Measurements from ENCODE around the gene MEF2B. TPM values are rescaled to one million over a fixed set of nuclear protein-coding genes. Genes with fewer than 3 reads are reported as not detected.
"Not testable (repeated sequence)": the region's sequence is repeated elsewhere in the genome, so short reads cannot be mapped to it uniquely, and the experiment has no call there.

MEF2B gene
- total RNA-seq, 1 donor from 2014 or later: not detected

DNA sequence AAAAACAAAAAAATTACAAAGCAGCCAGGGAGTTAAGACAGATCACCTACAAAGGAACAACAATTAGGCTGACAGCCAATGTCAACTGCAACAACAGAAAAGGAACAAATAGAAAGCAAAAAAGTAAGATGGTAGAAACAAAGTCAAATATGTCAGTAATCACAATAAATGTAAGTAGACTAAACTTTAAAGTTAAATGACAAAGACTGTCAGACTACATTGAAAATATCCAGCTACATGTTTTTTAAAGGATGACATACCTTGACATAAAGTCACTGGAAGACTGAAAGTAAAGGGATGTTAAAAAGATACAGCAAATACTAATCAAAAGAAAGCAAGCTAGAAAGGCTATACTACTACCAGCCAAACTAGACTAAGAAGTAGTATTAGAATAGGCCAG, 46.7 kb downstream of the MEF2B start:
- DNase-seq: no peak

DNA sequence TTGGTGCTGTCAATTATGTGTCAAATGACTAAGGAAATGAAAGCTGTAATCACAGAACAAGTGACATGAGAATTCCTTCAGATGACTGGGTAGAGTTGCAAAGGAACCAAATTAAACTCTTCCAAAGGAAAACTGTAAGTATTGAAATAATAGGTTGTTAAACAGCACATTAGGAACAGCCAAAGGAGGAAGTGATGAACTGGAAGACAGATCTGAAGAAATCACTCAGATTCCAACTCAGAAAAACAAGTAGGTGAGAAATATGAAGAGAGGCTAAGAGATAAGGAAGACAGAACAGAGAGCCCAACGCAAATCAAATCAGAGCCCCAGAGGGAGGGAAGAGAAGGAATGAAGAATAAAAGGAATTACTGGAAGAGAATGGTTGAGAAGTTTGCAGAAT, 47.2 kb downstream of the MEF2B start:
- no peak for DNase-seq

DNA sequence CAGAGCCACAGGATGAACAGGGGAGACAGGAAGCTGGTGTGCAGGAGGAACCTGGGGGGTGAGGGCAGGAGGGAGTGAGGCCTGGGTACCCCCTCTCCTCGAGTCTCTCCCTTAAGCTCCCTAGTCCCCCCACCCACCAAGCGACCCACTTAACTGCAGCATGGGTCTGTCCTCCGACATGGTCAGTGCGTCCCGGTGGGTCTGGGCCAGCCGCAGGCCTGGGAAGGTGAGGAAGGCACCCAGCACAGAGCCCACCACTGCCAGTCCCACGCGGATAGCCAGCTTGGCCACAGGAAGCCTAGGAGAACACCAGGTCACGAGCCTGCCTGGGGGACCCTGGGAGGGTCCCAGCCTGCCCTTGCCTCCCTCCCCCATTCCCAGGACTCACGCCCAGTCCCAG, 48.7 kb downstream of the MEF2B start:
- no peak for DNase-seq

- peak; percentile 77 for DNase-seq
These were observed 49.5 kb downstream of the MEF2B start for GRCh38 chr19:19120308-19121231.

DNA sequence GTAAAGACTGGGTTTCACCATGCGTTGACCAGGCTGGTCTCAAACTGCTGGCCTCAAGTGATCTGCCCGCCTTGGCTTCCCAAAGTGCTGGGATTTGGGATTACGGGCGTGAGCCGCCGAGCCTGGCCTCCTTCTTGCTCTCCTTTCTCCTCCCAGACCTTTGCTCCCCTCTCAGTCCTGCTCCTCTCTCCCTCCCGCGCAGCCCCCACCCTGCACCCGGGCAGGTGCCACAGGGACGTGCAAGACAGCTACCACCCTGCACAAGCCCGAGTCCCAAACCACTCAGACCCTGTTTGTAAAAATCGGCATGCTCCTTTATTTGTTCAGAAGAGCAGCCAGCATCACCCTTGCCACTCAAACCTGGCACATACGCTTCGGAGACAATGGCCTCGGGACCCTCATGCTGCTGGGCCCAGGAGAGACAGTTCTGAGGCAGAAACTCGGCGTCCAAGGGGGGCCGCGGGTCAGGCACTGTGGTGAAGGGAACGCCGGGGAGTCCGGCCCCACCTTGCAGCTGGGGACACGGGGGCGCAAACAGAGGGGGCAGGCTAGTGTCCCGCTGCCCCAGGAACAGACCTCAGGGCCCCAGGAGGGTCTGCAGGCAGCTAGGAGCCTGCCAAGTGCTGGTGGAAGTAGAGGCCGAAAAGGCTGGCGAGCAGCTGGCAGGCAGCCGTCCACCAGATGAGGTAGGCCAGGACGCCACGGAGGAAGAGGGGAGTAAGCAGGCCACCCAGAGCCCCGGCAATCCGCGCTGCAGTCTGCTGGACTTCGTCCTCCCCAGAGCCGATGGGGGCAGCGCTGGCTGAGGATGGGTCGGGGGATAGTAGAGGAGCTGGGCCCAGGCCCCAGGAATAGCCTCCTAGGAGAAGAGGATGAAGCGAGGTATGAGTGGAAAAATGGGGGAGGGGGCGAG, 50.5 kb downstream of the MEF2B start:
- DNase-seq: no peak

DNA sequence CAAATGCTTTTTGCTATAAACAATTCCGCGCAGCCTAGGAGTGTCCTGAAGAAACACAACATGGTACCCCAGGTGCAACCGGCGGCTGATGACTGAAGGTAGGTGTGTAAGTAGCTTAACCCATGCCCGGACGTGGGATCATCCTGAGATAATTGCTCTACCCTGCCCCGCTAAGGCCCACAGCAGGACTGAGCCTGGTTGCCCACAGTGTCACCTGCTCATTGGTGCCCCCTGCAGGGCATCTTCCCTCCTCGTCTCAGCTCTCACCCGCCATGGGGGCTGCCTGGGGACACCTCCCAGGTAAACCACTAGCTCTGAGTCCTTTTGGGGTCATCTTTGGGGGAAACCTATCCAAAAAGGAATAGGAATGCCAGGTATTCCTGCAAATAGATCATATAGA, 54.1 kb downstream of the MEF2B start:
- DNase-seq: no peak

DNA sequence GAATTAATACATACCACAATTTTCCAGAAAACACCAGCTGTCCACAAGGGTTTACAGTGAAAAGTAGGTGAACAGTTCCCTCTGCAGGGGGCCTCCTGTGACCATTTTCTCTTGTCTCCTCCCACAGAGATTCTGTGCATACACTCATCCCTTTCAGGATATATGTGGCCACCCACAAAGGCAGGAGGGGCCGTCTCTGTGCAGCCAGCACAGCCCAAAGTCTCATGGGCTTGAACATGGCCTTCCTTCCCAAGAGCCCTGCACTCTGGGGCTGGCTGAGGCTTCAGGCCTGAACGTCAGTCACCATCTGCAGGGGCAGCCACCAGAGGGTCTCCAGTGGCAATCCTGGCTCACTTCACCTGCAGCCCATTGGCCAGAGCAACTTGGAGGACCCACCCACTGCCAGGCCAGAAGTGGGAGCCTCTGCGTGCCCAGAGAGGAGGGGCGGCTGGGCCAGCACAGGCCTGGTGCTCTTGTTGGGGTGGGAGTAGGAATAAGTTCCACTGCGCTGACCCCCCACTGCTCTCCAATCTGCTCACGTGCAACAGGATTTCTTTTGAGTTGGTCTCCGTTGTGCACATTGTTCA, 56.9 kb downstream of the MEF2B start:
- DNase-seq: peak; percentile 53

GRCh38 chr19:19111967-19112580, 58.0 kb downstream of the MEF2B start:
- no peak for DNase-seq

- DNase-seq: no peak
These were observed 58.8 kb downstream of the MEF2B start for GRCh38 chr19:19111136-19111835.

GRCh38 chr19:19110410-19111135, 59.5 kb downstream of the MEF2B start:
- DNase-seq: peak; percentile 61

DNA sequence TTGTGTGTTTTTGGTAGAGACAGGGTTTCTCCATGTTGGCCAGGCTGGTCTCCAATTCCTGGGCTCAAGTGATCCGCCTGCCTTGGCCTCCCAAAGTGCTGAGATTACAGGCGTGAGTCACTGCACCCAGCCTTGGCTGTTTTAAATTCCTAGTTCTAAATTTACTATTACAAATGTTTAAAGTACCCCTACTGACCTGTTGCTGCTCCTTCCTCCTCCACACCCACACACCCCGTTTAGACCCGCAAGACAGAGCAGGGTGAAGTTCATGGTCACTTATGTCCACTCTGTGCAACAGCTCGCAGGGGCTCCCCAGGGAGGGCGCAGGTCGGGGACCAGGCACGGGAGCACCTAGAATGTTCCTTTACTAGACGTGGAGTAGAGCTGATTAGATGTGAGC, 60.5 kb downstream of the MEF2B start:
- DNase-seq: no peak

DNA sequence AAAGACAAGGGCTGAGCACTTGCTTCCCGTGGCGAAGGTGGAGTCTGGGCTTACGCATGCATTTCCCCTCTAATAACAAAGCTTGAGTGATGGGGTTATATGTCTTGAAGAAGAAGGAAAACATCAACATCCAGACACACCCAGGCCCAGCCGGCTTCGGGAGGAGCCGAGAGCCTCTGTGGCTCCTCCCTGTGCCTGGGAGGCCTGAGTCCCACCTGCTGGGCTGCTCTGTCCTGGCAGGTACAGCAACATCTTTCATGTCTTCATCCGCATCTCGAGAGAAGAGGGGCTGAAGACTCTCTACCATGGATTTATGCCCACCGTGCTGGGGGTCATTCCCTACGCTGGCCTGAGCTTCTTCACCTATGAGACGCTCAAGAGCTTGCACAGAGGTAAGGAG, 62.4 kb downstream of the MEF2B start:
- no peak for DNase-seq

DNA sequence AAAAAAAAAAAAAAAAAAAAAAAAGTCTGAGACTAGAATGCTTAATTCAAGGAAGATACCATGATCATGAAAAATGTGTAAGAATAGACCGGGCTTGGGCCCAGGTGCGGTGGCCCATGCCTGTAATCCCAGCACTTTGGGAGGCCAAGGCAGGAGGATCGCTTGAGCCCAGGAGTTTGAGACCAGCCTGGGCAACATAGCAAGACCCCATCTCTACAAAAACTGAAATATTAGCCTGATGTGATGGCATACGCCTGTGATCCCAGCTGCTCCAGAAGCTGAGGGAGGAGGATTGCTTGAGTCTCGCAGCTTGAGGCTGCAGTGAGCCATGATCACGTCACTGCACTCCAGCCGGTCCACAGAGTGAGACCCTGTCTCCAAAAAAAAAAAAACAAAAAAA, 63.1 kb downstream of the MEF2B start:
- not testable (repeated sequence) for DNase-seq

GRCh38 chr19:19106056-19106551, 64.0 kb downstream of the MEF2B start:
- peak; percentile 53 for DNase-seq

- peak; percentile 84 for DNase-seq
These were observed 64.6 kb downstream of the MEF2B start for GRCh38 chr19:19105365-19106055.

- DNase-seq: no peak
These were observed 66.9 kb downstream of the MEF2B start for GRCh38 chr19:19103167-19103566.

DNA sequence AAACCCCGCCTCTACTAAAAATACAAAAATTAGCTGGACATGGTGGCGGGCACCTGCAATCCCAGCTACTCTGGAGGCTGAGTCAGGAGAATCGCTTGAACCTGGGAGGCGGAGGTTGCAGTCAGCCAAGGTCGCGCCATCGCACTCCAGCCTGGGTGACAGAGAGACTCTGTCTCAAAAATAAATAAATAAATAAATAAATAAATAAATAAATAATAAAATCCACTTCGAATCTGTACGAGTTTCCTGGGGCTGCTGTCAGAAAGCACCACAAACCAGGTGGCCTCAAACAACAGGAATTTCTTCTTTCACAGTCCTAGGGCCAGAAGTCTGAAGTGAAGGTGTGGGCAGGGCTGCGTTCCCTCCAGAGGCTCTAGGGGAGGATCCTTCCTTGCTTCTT, 67.5 kb downstream of the MEF2B start:
- DNase-seq: not testable (repeated sequence)

DNA sequence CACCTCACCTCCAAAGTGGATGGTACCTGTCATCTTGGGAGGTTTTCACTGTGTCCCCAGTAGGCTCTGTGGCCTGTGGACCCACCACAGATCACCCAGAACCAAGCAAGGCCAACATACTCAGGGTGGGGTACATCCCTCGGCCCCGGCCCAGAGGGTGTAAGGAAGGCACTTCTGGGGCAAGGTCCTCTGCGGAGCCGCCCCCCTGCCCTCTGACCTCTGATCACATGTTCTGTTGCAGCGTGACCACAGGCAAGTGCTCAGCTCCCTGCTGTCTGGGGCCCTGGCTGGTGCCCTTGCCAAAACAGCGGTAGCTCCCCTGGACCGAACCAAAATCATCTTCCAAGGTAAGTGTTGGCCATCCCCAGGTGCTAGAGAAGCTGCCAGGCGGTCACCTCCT, 68.5 kb downstream of the MEF2B start:
- no peak for DNase-seq

- no peak for DNase-seq
These were observed 71.1 kb downstream of the MEF2B start for GRCh38 chr19:19098703-19099632.

Measured in tongue (tissue), 2 donors.